Measurements from ENCODE around the gene NF2.
A peak's percentile ranks its signal among the peaks of the same experiment; 100 is the strongest.

Gene NF2

GRCh38 chr22:29740216-29740615 is 136.8 kb downstream of the NF2 start:
- DNase-seq = no peak

GRCh38 chr22:29741926-29742325 is 138.5 kb downstream of the NF2 start:
- DNase-seq = no peak

- DNase-seq = no peak
Measured at GRCh38 chr22:29742326-29742725, 138.9 kb downstream of the NF2 start.

- DNase-seq = peak in 10 of 56 donors; percentile 6 to 18 (median 11)
Measured at GRCh38 chr22:29744902-29745301, 141.5 kb downstream of the NF2 start.

- no peak for DNase-seq
Measured at GRCh38 chr22:29747832-29748231, 144.4 kb downstream of the NF2 start.
